ENCODE measurements around the gene UPK2. TPM values are rescaled to one million over a fixed set of nuclear protein-coding genes. Genes with fewer than 3 reads are reported as not detected.

UPK2 gene
- polyA plus RNA-seq, 3 donors, result not detected

DNA sequence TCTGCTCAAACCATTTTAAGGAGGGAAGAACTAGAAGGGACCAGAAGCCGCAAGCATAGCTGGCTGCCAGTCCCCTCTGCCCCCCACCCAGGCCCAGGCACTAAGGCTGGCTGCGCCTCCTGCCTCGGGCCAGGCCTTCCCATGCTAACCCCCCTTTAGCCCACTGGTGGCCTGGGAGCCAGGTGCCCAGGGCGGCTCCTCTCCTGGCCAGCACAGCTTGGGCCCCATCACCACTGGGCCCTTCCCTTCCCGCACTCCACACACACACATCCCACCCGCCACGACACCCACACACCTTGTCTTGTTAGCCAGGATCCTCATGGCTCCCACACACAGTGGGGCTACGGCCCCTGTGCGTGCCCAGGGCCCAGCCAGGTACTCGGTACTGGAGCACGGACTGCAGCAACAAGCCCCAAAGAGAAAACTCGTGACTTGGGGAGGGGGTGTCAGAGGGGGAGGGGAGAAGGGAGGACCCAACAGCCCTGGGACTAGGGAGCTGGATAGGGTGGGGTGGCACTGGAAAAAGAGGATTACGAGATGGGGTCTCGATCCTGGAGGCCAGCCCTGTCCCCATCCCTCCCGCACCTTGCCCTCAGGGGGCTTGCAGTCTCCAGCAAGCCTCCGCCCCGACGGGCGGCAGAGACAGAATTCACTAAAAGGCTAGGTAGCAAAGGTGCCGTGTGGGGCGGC is 46.3 kb upstream of the UPK2 start:
- Histone ChIP-seq H3K36me3 (replicated peaks in 1 of 2; ENCODE audit: control insufficient read depth in 1 of 2, insufficient read depth in 2 of 2, low read length in 2 of 2) (peaks cover 14 to 36% of the 10 kb centered on the region in 2 donors), H3K9ac (ENCODE audit: insufficient read depth, low read length, poor library complexity, severe bottlenecking) (no peak overlapping the region), H3K27me3 (ENCODE audit: control insufficient read depth in 2 of 2, insufficient read depth in 2 of 2, low read length in 2 of 2) (no peaks in the 10 kb centered on the region), H3K9me3 (replicated peaks in 1 of 2; ENCODE audit: control insufficient read depth in 1 of 2, insufficient read depth in 1 of 2, low read length in 2 of 2) (no peaks in the 10 kb centered on the region), H3K27ac (ENCODE audit: low read depth in 1 of 2, low read length in 2 of 2) (no peak overlapping the region), H2AFZ (ENCODE audit: insufficient read depth, low read depth, low read length, poor library complexity, severe bottlenecking) (no peak overlapping the region), H3K4me3 (replicated peaks in 1 of 3; ENCODE audit: low read depth in 2 of 3, low read length in 3 of 3) (no peak overlapping the region), H3K79me2 (ENCODE audit: insufficient read depth, low read length) (peaks cover 33% of the 10 kb centered on the region), H3K4me2 (replicated peaks; ENCODE audit: extremely low read depth, low read length, poor library complexity, severe bottlenecking) (no peak overlapping the region), H3K4me1 (ENCODE audit: control insufficient read depth in 1 of 2, insufficient read depth in 2 of 2, low read length in 2 of 2) (peaks cover 45 to 49% of the 10 kb centered on the region in 2 donors), H4K20me1 (ENCODE audit: insufficient read depth, low read length) (peaks cover 78% of the 10 kb centered on the region)
- intact Hi-C loops (cut with micrococcal nuclease), result loop anchor here in 1 of 2 donors (2.0 kb wide), 1 partner anchor 19 kb away; no protein-coding TSS in a partner anchor
- DNase-seq, result no peak
- H3K27ac Mint-ChIP-seq, result no peak overlapping the region
- TF ChIP-seq, protein P1, sequence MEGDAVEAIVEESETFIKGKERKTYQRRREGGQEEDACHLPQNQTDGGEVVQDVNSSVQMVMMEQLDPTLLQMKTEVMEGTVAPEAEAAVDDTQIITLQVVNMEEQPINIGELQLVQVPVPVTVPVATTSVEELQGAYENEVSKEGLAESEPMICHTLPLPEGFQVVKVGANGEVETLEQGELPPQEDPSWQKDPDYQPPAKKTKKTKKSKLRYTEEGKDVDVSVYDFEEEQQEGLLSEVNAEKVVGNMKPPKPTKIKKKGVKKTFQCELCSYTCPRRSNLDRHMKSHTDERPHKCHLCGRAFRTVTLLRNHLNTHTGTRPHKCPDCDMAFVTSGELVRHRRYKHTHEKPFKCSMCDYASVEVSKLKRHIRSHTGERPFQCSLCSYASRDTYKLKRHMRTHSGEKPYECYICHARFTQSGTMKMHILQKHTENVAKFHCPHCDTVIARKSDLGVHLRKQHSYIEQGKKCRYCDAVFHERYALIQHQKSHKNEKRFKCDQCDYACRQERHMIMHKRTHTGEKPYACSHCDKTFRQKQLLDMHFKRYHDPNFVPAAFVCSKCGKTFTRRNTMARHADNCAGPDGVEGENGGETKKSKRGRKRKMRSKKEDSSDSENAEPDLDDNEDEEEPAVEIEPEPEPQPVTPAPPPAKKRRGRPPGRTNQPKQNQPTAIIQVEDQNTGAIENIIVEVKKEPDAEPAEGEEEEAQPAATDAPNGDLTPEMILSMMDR (IDR thresholded peaks at IDR 0.05), result no peak
- peaks cover 0 to 3% (median 0%) of the 10 kb centered on the region in 7 donors for H3K9me3 Mint-ChIP-seq
- peaks cover 7 to 28% (median 12%) of the 10 kb centered on the region in 3 donors for H3K27me3 Mint-ChIP-seq (ENCODE audit: low read depth in 3 of 3)
- 92% methylated on average over 12 of the region's 21 CpGs for WGBS (ENCODE audit: insufficient coverage)
- peak overlapping the region in 1 of 2 donors; percentile 35 for H3K4me3 Mint-ChIP-seq
- peaks cover 43% of the 10 kb centered on the region for H3K4me1 Mint-ChIP-seq
- H3K36me3 Mint-ChIP-seq, result peaks cover 42 to 45% of the 10 kb centered on the region in 2 donors

DNA sequence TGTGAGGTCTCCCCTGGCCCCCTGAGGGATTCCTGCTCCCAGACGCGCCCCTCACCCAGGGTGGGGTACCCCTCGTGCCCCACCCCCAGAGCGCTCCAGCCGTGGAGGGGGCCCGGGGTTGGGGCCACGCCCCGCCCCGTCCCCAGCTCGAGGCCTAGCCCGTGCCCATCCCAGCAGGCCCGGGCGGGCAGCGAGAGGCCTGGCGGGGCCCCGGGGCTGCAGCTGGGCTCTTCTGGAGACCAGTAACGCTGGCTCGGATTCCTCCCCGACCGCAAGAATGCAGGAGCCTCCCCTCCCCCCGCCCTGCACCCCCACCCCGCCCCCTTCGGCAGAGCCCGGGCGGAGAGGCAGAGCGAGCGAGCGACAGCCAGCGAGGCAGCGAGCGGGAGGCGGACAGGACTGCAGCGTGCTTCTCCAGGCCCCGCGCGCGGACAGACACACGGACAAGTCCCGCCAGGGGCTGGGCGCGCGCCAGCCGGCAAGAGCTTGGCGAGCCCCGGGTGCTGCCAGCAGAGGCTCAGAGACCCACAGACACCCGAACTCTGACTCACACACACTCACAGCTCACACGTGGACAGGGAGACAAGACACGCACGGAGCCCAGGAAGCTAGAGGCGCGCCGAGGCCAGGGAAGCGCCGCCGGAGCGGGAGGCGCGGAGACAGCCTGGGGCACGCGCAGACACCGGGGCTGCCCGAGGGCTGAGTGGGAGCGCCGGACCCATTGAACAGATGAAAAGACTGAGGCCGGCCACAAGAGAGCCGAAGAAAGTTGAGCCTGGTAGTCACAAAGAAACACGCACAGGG is 45.6 kb upstream of the UPK2 start:
- Histone ChIP-seq H3K4me3 (replicated peaks in 1 of 3; ENCODE audit: low read depth in 2 of 3, low read length in 3 of 3) (no peak overlapping the region), H3K4me1 (ENCODE audit: control insufficient read depth in 1 of 2, insufficient read depth in 2 of 2, low read length in 2 of 2) (peaks cover 52 to 56% of the 10 kb centered on the region in 2 donors), H3K27me3 (ENCODE audit: control insufficient read depth in 2 of 2, insufficient read depth in 2 of 2, low read length in 2 of 2) (no peaks in the 10 kb centered on the region), H3K36me3 (replicated peaks in 1 of 2; ENCODE audit: control insufficient read depth in 1 of 2, insufficient read depth in 2 of 2, low read length in 2 of 2) (peaks cover 13 to 30% of the 10 kb centered on the region in 2 donors), H3K9ac (ENCODE audit: insufficient read depth, low read length, poor library complexity, severe bottlenecking) (no peak overlapping the region), H4K20me1 (ENCODE audit: insufficient read depth, low read length) (peaks cover 82% of the 10 kb centered on the region), H3K9me3 (replicated peaks in 1 of 2; ENCODE audit: control insufficient read depth in 1 of 2, insufficient read depth in 1 of 2, low read length in 2 of 2) (no peaks in the 10 kb centered on the region), H3K27ac (ENCODE audit: low read depth in 1 of 2, low read length in 2 of 2) (no peak overlapping the region), H2AFZ (ENCODE audit: insufficient read depth, low read depth, low read length, poor library complexity, severe bottlenecking) (no peak overlapping the region), H3K4me2 (replicated peaks; ENCODE audit: extremely low read depth, low read length, poor library complexity, severe bottlenecking) (peak overlapping the region; percentile 42), H3K79me2 (ENCODE audit: insufficient read depth, low read length) (peaks cover 35% of the 10 kb centered on the region)
- H3K27me3 Mint-ChIP-seq (ENCODE audit: low read depth in 3 of 3), result peaks cover 7 to 28% (median 12%) of the 10 kb centered on the region in 3 donors
- H3K4me3 Mint-ChIP-seq, result peak overlapping the region; percentile 61 to 88
- TF ChIP-seq, protein P1 (IDR thresholded peaks at IDR 0.05), result no peak
- intact Hi-C loops (cut with micrococcal nuclease), result no loop called here
- 23% methylated on average over 43 of the region's 67 CpGs for WGBS (ENCODE audit: insufficient coverage)
- H3K27ac Mint-ChIP-seq, result no peak overlapping the region
- peaks cover 0 to 3% (median 0%) of the 10 kb centered on the region in 7 donors for H3K9me3 Mint-ChIP-seq
- DNase-seq, result peak; percentile 62 to 83 (median 63)
- H3K36me3 Mint-ChIP-seq, result peaks cover 39% of the 10 kb centered on the region in 2 donors
- H3K4me1 Mint-ChIP-seq, result peaks cover 51% of the 10 kb centered on the region

All from CD14-positive monocyte (primary cell).